Panc1 (cell line): ENCODE measurements around the gene INO80. TPM values are rescaled to one million over a fixed set of nuclear protein-coding genes. Genes with fewer than 3 reads are reported as not detected.

ENCODE experiments used
- ATAC-seq: fragments of 200-7000 bp; cut with Tn5 transposase; 2 replicates; pipeline ENCODE4 v1.9.1; 2020; ENCODE audit warnings: mild to moderate bottlenecking, moderate library complexity
- BruUV-seq: library from RNA; stranded (reverse); fragments of 400-500 nt; replicated peaks from 2 replicates; lab custom pipeline; 2021; lab: Mats Ljungman, UMichigan
- CTCF ChIA-PET: fragments of 300-600 bp; sonication (Branson Sonifier 250); formaldehyde crosslinking; loops from one replicate; lab custom pipeline; 2022; ENCODE audit warnings: antibody characterized with exemption; lab: Charles Lee
- POLR2A ChIA-PET: fragments of 300-600 bp; sonication (Branson Sonifier 250); formaldehyde crosslinking; loops from one replicate; lab custom pipeline; 2022; ENCODE audit warnings: antibody characterized with exemption; lab: Charles Lee
- DNase-seq: peaks from one replicate; pipeline ENCODE4 v3.0.0-alpha.2; 2010; ENCODE audit warnings: low read depth, low spot score
- H3K27ac ChIP-seq: 2 replicates; pipeline ENCODE4 v1.5.1; 2011; ENCODE audit warnings: mild to moderate bottlenecking, low read length, inconsistent platforms
- H3K27me3 ChIP-seq: fragments of 200-500 bp; sonication (Bioruptor generic); 2 replicates; pipeline ENCODE4 v1.6.0; 2014; ENCODE audit warnings: low read length, inconsistent platforms; ENCODE audit not compliant: control insufficient read depth, insufficient read depth
- H3K36me3 ChIP-seq: fragments of 200-500 bp; sonication (Bioruptor generic); 2 replicates; pipeline ENCODE4 v1.5.1; 2014; ENCODE audit warnings: inconsistent platforms, mild to moderate bottlenecking, low read length, moderate library complexity; ENCODE audit not compliant: control insufficient read depth, insufficient read depth
- H3K4me1 ChIP-seq: 2 replicates; pipeline ENCODE4 v1.5.1; 2011; ENCODE audit warnings: inconsistent platforms, mild to moderate bottlenecking, low read length, moderate library complexity; ENCODE audit not compliant: control insufficient read depth, insufficient read depth
- H3K4me3 ChIP-seq, 2 experiments: 2 replicates each; pipeline ENCODE4 v1.5.1; 2011 to 2012; ENCODE audit warnings: low read depth in 2 of 2, low read length in 2 of 2, mild to moderate bottlenecking in 2 of 2, inconsistent platforms in 1 of 2, moderate library complexity in 1 of 2
- H3K9me3 ChIP-seq: fragments of 200-500 bp; sonication (Bioruptor generic); 2 replicates; pipeline ENCODE4 v1.5.1; 2014; ENCODE audit warnings: low read depth, mild to moderate bottlenecking, inconsistent platforms, low read length, moderate library complexity; ENCODE audit not compliant: control insufficient read depth, insufficient read depth
- CTCF ChIP-seq: fragments of 450-650 bp; IDR thresholded peaks from 2 replicates; pipeline ENCODE4 v1.5.1; 2017; ENCODE audit warnings: mild to moderate bottlenecking
- POLR2AphosphoS5 ChIP-seq: IDR thresholded peaks from 2 replicates; pipeline ENCODE4 v1.6.1; 2012; ENCODE audit warnings: mild to moderate bottlenecking, low read depth, low read length, moderate library complexity
- REST ChIP-seq, 2 experiments: IDR thresholded peaks; 2 replicates each; pipeline ENCODE4 v1.6.1; 2011 to 2012; ENCODE audit warnings: low read depth in 2 of 2, control low read depth in 1 of 2, low read length in 1 of 2, mild to moderate bottlenecking in 1 of 2, moderate library complexity in 1 of 2; ENCODE audit not compliant: insufficient read depth in 1 of 2
- SIN3A ChIP-seq: IDR thresholded peaks from 2 replicates; pipeline ENCODE4 v1.6.1; 2012; ENCODE audit warnings: low read depth, mild to moderate bottlenecking, low read length, moderate library complexity, borderline replicate concordance; ENCODE audit not compliant: insufficient read depth
- TCF7L2 ChIP-seq: IDR thresholded peaks from 2 replicates; pipeline ENCODE4 v1.6.1; 2011; ENCODE audit warnings: mild to moderate bottlenecking, low read depth, low read length, inconsistent platforms
- in situ Hi-C: cut with HindIII; loops from 2 replicates; pipeline ENCODE4 v1.10.0; 2016; ENCODE audit warnings: low sequenced_read_pairs, low pct_unique_long_range_greater_than_20kb
- intact Hi-C: fragments of 100-400 bp; cut with micrococcal nuclease; formaldehyde crosslinking; loops from one replicate; pipeline ENCODE4 v1.10.0; 2022; ENCODE audit not compliant: unreplicated experiment
- total RNA-seq: library from RNA; stranded (reverse); gene quantifications from one replicate; pipeline ENCODE4 v1.2.1, GENCODE V29; 2021; ENCODE audit not compliant: unreplicated experiment

The INO80 gene
- total RNA-seq, 1 experiment from 2014 or later = 26.2 TPM

GRCh38 chr15:41154412-41154811 lies 38.3 kb upstream of the INO80 start:
- no peaks in the 10 kb centered on the region for H3K36me3 ChIP-seq
- H3K27ac ChIP-seq = no peak overlapping the region
- DNase-seq = no peak
- ATAC-seq = peak; percentile 73
- POLR2A ChIA-PET = interaction anchor here (0.6 to 0.7 kb wide), 2 partner anchors 246 to 673 kb away, joined by 3 read pairs; no protein-coding TSS in a partner anchor
- H3K27me3 ChIP-seq = no peaks in the 10 kb centered on the region
- TF ChIP-seq REST (IDR thresholded peaks at IDR 0.05; ENCODE audit: insufficient read depth in 1 of 2, low read depth in 2 of 2, low read length in 1 of 2) (no peak), SIN3A (no peak), CTCF (no peak), TCF7L2 (no peak), POLR2AphosphoS5 (no peak)
- peaks cover 3% of the 10 kb centered on the region; the same call in 1 of the 2 replicates for H3K4me1 ChIP-seq
- CTCF ChIA-PET = interaction anchor here (0.7 to 1.0 kb wide), 2 partner anchors 31 to 296 kb away, joined by 3 read pairs; no protein-coding TSS in a partner anchor
- H3K4me3 ChIP-seq = no peak overlapping the region
- H3K9me3 ChIP-seq = no peaks in the 10 kb centered on the region
- in situ Hi-C loops (no loop called here), intact Hi-C loops (no loop called here)
- BruUV-seq = no TSS peak

- DNase-seq (no peak), ATAC-seq (no peak)
- no peak for TF ChIP-seq TCF7L2
- TF ChIP-seq SIN3A = no peak
- TF ChIP-seq POLR2AphosphoS5 = no peak
- no peak for TF ChIP-seq REST (IDR thresholded peaks at IDR 0.05; ENCODE audit: insufficient read depth in 1 of 2, low read depth in 2 of 2, low read length in 1 of 2)
- no peak for TF ChIP-seq CTCF
- H3K4me1 ChIP-seq = peaks cover 3% of the 10 kb centered on the region; the same call in 1 of the 2 replicates
- in situ Hi-C loops (no loop called here), intact Hi-C loops (no loop called here)
- no peak overlapping the region for H3K4me3 ChIP-seq
- H3K9me3 ChIP-seq = no peaks in the 10 kb centered on the region
- no peak overlapping the region for H3K27ac ChIP-seq
- ChIA-PET POLR2A (no interaction called here), CTCF (no interaction called here)
- BruUV-seq = no TSS peak
- no peaks in the 10 kb centered on the region for H3K36me3 ChIP-seq
- H3K27me3 ChIP-seq = no peaks in the 10 kb centered on the region
These were observed 37.7 kb upstream of the INO80 start for GRCh38 chr15:41153733-41154132.
